ENCODE results near the gene ZNF19. TPM values are rescaled to one million over a fixed set of nuclear protein-coding genes. Genes with fewer than 3 reads are reported as not detected.

The ZNF19 gene
- total and polyA plus RNA-seq, 2 donors (not counting 3 experiments of a cell fraction or from before 2014, with no cell fraction given) = 0.98 to 2.6 TPM

DNA sequence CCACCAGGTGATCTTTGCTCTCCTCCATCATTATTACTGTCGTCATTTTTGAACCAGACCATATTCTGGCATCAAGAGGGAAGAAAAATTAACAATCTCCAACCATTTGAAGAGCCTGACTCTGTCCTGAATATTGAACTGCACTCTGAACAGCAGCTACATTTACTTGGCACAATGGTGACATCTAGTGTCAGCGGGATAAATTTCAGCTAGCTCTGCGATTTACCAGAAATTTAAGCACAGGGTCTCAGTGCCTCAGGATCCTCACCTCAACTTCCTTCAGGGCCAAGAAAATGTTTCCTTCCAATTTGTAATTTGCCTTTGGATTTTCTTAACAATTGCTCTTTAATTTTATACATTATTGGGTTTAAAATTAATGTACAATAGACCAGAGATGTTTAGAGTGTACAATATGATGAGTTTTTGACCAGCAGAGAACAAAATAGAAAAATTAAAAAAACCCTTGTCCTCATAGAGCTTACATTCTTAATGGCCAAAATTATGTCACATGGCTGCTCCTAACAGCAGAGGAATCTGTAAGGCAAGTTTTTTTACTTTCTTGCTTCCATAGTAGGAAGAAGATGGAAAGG is 10.7 kb upstream of the ZNF19 start:
- H3K9ac ChIP-seq (replicated peaks; ENCODE audit: extremely low read depth, insufficient read depth, low read length) = no peak overlapping the region
- H3K79me2 ChIP-seq (ENCODE audit: control insufficient read depth, insufficient read depth, low read length) = no peaks in the 10 kb centered on the region
- TF ChIP-seq MAX (IDR thresholded peaks at IDR 0.05; ENCODE audit: insufficient read depth, insufficient read length) = no peak
- TF ChIP-seq, protein P1, sequence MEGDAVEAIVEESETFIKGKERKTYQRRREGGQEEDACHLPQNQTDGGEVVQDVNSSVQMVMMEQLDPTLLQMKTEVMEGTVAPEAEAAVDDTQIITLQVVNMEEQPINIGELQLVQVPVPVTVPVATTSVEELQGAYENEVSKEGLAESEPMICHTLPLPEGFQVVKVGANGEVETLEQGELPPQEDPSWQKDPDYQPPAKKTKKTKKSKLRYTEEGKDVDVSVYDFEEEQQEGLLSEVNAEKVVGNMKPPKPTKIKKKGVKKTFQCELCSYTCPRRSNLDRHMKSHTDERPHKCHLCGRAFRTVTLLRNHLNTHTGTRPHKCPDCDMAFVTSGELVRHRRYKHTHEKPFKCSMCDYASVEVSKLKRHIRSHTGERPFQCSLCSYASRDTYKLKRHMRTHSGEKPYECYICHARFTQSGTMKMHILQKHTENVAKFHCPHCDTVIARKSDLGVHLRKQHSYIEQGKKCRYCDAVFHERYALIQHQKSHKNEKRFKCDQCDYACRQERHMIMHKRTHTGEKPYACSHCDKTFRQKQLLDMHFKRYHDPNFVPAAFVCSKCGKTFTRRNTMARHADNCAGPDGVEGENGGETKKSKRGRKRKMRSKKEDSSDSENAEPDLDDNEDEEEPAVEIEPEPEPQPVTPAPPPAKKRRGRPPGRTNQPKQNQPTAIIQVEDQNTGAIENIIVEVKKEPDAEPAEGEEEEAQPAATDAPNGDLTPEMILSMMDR (IDR thresholded peaks at IDR 0.05; ENCODE audit: extremely low read depth in 1 of 2, insufficient read depth in 1 of 2, low read depth in 1 of 2, low read length in 2 of 2) = peak; percentile 46 to 65
- H3K4me1 ChIP-seq (ENCODE audit: control insufficient read depth, extremely low read depth, insufficient read depth, low read length) = no peaks in the 10 kb centered on the region
- dilution Hi-C loops (cut with MboI; ENCODE audit: extremely low pct_ligation_motif_present, low sequenced_read_pairs) (no loop called here), intact Hi-C loops (cut with micrococcal nuclease) (loop anchor here (1.0 kb wide), 2 partner anchors 59 to 88 kb away; no protein-coding TSS in a partner anchor)
- no peaks in the 10 kb centered on the region for H3K36me3 ChIP-seq (ENCODE audit: control insufficient read depth in 2 of 2, extremely low read depth in 1 of 2, insufficient read depth in 2 of 2, low read length in 2 of 2)
- H3K27me3 ChIP-seq (ENCODE audit: control insufficient read depth in 2 of 2, insufficient read depth in 2 of 2, low read length in 2 of 2) = no peaks in the 10 kb centered on the region
- POLR2A ChIA-PET = no interaction called here
- no peak overlapping the region for H2AFZ ChIP-seq (ENCODE audit: low read depth, low read length)
- H3K9me1 ChIP-seq (replicated peaks; ENCODE audit: control insufficient read depth, extremely low read depth, insufficient read depth, low read length) = no peaks in the 10 kb centered on the region
- FAIRE-seq (peak; percentile 94), DNase-seq (ENCODE audit: low read depth, low spot score) (peak; percentile 71)
- CTCF ChIA-PET = interaction anchor here (0.6 to 6.3 kb wide), 35 partner anchors 9 to 188 kb away, joined by 3 to 229 read pairs (median 4); partner anchors contain the start of genes CALB2, ZNF19 and ZNF23
- no peak overlapping the region for H3K4me3 ChIP-seq (replicated peaks in 1 of 3; ENCODE audit: insufficient read depth in 1 of 3, low read depth in 1 of 3, low read length in 3 of 3)
- no peak overlapping the region for H3K4me2 ChIP-seq (ENCODE audit: insufficient read depth, low read length)
- H3K27ac ChIP-seq (ENCODE audit: insufficient read depth, low read depth, low read length) = no peak overlapping the region
- no peaks in the 10 kb centered on the region for H3K9me3 ChIP-seq (replicated peaks; ENCODE audit: control insufficient read depth, insufficient read depth, low read length)
- no TSS peak for BruUV-seq (replicated peaks)
- no peaks in the 10 kb centered on the region for H4K20me1 ChIP-seq (replicated peaks; ENCODE audit: control insufficient read depth, extremely low read depth, insufficient read depth, low read length)

GRCh38 chr16:71498031-71498430 is 8.9 kb upstream of the ZNF19 start:
- Histone ChIP-seq H3K9me1 (replicated peaks; ENCODE audit: control insufficient read depth, extremely low read depth, insufficient read depth, low read length) (no peaks in the 10 kb centered on the region), H3K27me3 (ENCODE audit: control insufficient read depth in 2 of 2, insufficient read depth in 2 of 2, low read length in 2 of 2) (no peaks in the 10 kb centered on the region), H3K4me3 (replicated peaks in 1 of 3; ENCODE audit: insufficient read depth in 1 of 3, low read depth in 1 of 3, low read length in 3 of 3) (no peak overlapping the region), H3K27ac (ENCODE audit: insufficient read depth, low read depth, low read length) (no peak overlapping the region), H3K9ac (replicated peaks; ENCODE audit: extremely low read depth, insufficient read depth, low read length) (no peak overlapping the region), H4K20me1 (replicated peaks; ENCODE audit: control insufficient read depth, extremely low read depth, insufficient read depth, low read length) (no peaks in the 10 kb centered on the region), H3K9me3 (replicated peaks; ENCODE audit: control insufficient read depth, insufficient read depth, low read length) (no peaks in the 10 kb centered on the region), H3K79me2 (ENCODE audit: control insufficient read depth, insufficient read depth, low read length) (no peaks in the 10 kb centered on the region), H3K4me2 (ENCODE audit: insufficient read depth, low read length) (no peak overlapping the region), H3K36me3 (ENCODE audit: control insufficient read depth in 2 of 2, extremely low read depth in 1 of 2, insufficient read depth in 2 of 2, low read length in 2 of 2) (no peaks in the 10 kb centered on the region), H3K4me1 (ENCODE audit: control insufficient read depth, extremely low read depth, insufficient read depth, low read length) (no peaks in the 10 kb centered on the region), H2AFZ (ENCODE audit: low read depth, low read length) (no peak overlapping the region)
- POLR2A ChIA-PET = interaction anchor here (0.7 kb wide), 1 partner anchor 27 kb away, joined by 3 read pairs; no protein-coding TSS in a partner anchor
- no TSS peak for BruUV-seq (replicated peaks)
- dilution Hi-C loops (cut with MboI; ENCODE audit: extremely low pct_ligation_motif_present, low sequenced_read_pairs) = no loop called here
- DNase-seq (ENCODE audit: low read depth, low spot score) (no peak), FAIRE-seq (no peak)
- CTCF ChIA-PET = interaction anchor here (1.8 to 6.3 kb wide), 5 partner anchors 14 to 186 kb away, joined by 6 to 229 read pairs (median 13); no protein-coding TSS in a partner anchor
- intact Hi-C loops (cut with micrococcal nuclease) = no loop called here
- TF ChIP-seq GATA2 (IDR thresholded peaks at IDR 0.05; ENCODE audit: insufficient read depth, insufficient read length, low read depth, low read length) (no peak), FOS (IDR thresholded peaks at IDR 0.05; ENCODE audit: borderline replicate concordance, insufficient read depth, low read length) (no peak), MAX (IDR thresholded peaks at IDR 0.05; ENCODE audit: insufficient read depth, insufficient read length) (no peak), JUN (IDR thresholded peaks at IDR 0.05; ENCODE audit: borderline replicate concordance, insufficient read depth, insufficient read length, low read depth) (no peak), POLR2AphosphoS5 (IDR thresholded peaks at IDR 0.05; ENCODE audit: insufficient read depth, low read depth, low read length) (no peak), EZH2 (IDR thresholded peaks at IDR 0.05; ENCODE audit: borderline replicate concordance, low read depth, low read length, severe bottlenecking) (no peak), POLR2A (IDR thresholded peaks at IDR 0.05; ENCODE audit: low read depth, low read length) (no peak), MYC (IDR thresholded peaks at IDR 0.05; ENCODE audit: low read depth, low read length) (no peak)
- TF ChIP-seq, protein P1 (IDR thresholded peaks at IDR 0.05; ENCODE audit: extremely low read depth in 1 of 2, insufficient read depth in 1 of 2, low read depth in 1 of 2, low read length in 2 of 2) = no peak

Data from endothelial cell of umbilical vein (primary cell).